Gastrocnemius medialis (tissue), 4 donors: ENCODE measurements around the gene SORBS1.

ENCODE experiments used
- POLR2A ChIP-seq, 2 donors: fragments of 450-650 bp; IDR thresholded peaks; one replicate each; pipeline ENCODE4 v1.6.1; 2017; ENCODE audit warnings: antibody characterized with exemption in 2 of 2, mild to moderate bottlenecking in 2 of 2, moderate library complexity in 2 of 2
- TF ChIP-seq, protein P1 (sequence below), 5 experiments: fragments of 450-650 bp in 3 of 5; fragments of 200-600 bp in 2 of 5; sonication (generic) in 2 of 5; IDR thresholded peaks in 4 of 5; conservative IDR thresholded peaks in 1 of 5; 1 replicate in 4 of 5; 2 replicates in 1 of 5; pipeline ENCODE4 v1.5.1; 2016 to 2019; ENCODE audit warnings: antibody characterized with exemption in 5 of 5, mild to moderate bottlenecking in 3 of 5, moderate library complexity in 3 of 5

DNA sequence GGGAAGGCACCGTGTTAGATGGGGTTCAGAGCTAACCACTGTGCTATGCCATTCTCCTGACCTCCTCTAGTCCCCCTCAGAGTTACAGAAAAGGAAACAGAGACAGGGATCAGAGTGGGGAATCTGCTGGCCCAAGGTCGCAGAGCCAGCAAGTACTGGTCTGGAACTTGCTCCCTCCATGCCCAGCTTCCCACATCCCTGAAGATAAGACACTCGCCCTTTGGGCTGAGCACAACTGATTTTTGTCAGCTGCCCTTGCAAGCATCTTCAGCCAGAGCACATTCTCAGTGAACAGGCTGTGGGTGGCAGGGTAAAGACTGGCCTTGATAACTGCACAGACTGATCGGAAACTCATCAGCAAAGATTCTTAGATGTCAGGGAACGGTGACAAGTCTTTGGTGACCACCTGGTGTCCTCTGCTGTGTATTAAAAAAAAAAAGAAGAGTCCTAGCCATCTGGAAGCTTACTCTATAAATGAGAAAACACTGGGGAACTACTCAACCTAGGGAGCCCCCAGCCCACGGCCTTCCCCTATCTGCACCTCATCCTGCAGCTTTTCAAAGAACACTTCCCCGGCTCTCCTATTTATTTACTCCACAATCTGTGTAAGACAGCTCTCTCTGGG, 1.3 kb upstream of the SORBS1 start:
- TF ChIP-seq, protein P1, sequence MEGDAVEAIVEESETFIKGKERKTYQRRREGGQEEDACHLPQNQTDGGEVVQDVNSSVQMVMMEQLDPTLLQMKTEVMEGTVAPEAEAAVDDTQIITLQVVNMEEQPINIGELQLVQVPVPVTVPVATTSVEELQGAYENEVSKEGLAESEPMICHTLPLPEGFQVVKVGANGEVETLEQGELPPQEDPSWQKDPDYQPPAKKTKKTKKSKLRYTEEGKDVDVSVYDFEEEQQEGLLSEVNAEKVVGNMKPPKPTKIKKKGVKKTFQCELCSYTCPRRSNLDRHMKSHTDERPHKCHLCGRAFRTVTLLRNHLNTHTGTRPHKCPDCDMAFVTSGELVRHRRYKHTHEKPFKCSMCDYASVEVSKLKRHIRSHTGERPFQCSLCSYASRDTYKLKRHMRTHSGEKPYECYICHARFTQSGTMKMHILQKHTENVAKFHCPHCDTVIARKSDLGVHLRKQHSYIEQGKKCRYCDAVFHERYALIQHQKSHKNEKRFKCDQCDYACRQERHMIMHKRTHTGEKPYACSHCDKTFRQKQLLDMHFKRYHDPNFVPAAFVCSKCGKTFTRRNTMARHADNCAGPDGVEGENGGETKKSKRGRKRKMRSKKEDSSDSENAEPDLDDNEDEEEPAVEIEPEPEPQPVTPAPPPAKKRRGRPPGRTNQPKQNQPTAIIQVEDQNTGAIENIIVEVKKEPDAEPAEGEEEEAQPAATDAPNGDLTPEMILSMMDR (IDR thresholded peaks at IDR 0.05 in 4 of 5, conservative IDR thresholded peaks at IDR 0.05 in 1 of 5) = no peak
- TF ChIP-seq POLR2A (IDR thresholded peaks at IDR 0.05) = no peak
